Sigmoid colon (tissue), 7 donors: ENCODE measurements around the gene ZFX. TPM values are rescaled to one million over a fixed set of nuclear protein-coding genes. Genes with fewer than 3 reads are reported as not detected.
A peak's percentile ranks its signal among the peaks of the same experiment; 100 is the strongest.

Experiments used
- DNase-seq: peaks from one replicate; pipeline ENCODE4 v3.0.0-alpha.2; 2019
- H3K27ac ChIP-seq, 4 donors: fragments of 200-600 bp; sonication (generic); one replicate each; pipeline ENCODE4 v1.5.1; 2016 to 2019; ENCODE audit warnings: mild to moderate bottlenecking in 1 of 4
- H3K27me3 ChIP-seq, 3 donors: fragments of 200-600 bp; sonication (generic); one replicate each; pipeline ENCODE4 v1.5.1; 2019; ENCODE audit warnings: mild to moderate bottlenecking in 1 of 3
- H3K36me3 ChIP-seq, 4 donors: fragments of 200-600 bp; sonication (generic); one replicate each; pipeline ENCODE4 v1.5.1; 2016 to 2019
- H3K4me1 ChIP-seq, 4 donors: fragments of 200-600 bp; sonication (generic); one replicate each; pipeline ENCODE4 v1.5.1; 2017 to 2019
- H3K4me3 ChIP-seq, 4 donors: fragments of 200-600 bp; sonication (generic); one replicate each; pipeline ENCODE4 v1.5.1; 2017 to 2019; ENCODE audit warnings: mild to moderate bottlenecking in 2 of 4, moderate library complexity in 1 of 4
- H3K9me3 ChIP-seq, 4 donors: fragments of 200-600 bp in 3 of 4; sonication (generic) in 3 of 4; one replicate each; pipeline versions ENCODE4 v1.5.1 to v1.6.1; 2013 to 2019
- CTCF ChIP-seq, 4 experiments: fragments of 450-650 bp in 3 of 4; fragments of 200-600 bp in 1 of 4; IDR thresholded peaks; one replicate each; pipeline ENCODE4 v1.5.1; 2016 to 2019; ENCODE audit warnings: antibody characterized with exemption in 4 of 4, mild to moderate bottlenecking in 3 of 4, moderate library complexity in 2 of 4
- EP300 ChIP-seq, 4 donors: sonication (generic); formaldehyde crosslinking; IDR thresholded peaks; one replicate each; pipeline ENCODE4 v1.6.1; 2017; ENCODE audit warnings: antibody characterized with exemption in 4 of 4
- POLR2A ChIP-seq, 2 donors: fragments of 450-650 bp; IDR thresholded peaks; one replicate each; pipeline ENCODE4 v1.6.1; 2016; ENCODE audit warnings: antibody characterized with exemption in 2 of 2, mild to moderate bottlenecking in 2 of 2, moderate library complexity in 2 of 2
- POLR2AphosphoS5 ChIP-seq, 4 donors: sonication (generic); formaldehyde crosslinking; IDR thresholded peaks; one replicate each; pipeline ENCODE4 v1.6.1; 2017; ENCODE audit warnings: antibody characterized with exemption in 4 of 4
- WGBS, 2 donors: extraction: QIAGEN DNeasy Blood & Tissue Kit; methylation state at CpG; one replicate each; pipeline ENCODE4 v1.1.7; 2013; 5-methylcytosine and 5-hydroxymethylcytosine counted together
- intact Hi-C: fragments of 100-400 bp; cut with DNase I; formaldehyde crosslinking; loops from one replicate; pipeline ENCODE4 v1.15.1; 2023
- polyA plus RNA-seq, 3 donors: library from polyadenylated mRNA; stranded (reverse); fragments of 200-250 nt; gene quantifications; one replicate each; pipeline ENCODE4 v1.2.3, GENCODE V29; 2013
- total RNA-seq, 4 donors: library from RNA; depleted of rRNA; stranded (reverse); fragments of >200 nt; gene quantifications; one replicate each; pipeline ENCODE4 v1.1.0, GENCODE V29; 2016
- donor health status: healthy with polysubstance abuse.
- donor health status: Bipolar disorder and iron deficiency.
- donor health status: healthy.

ZFX gene
- total and polyA plus RNA-seq, 7 donors, result 4.4 to 81.6 (median 56.7) TPM

GRCh38 chrX:24231131-24231540, 81.6 kb downstream of the ZFX start:
- Histone ChIP-seq H3K27me3 (no peaks in the 10 kb centered on the region), H3K4me1 (peaks cover 0 to 4% (median 0%) of the 10 kb centered on the region in 4 donors), H3K36me3 (no peaks in the 10 kb centered on the region), H3K27ac (peak overlapping the region in 2 of 4 donors; percentile 23 to 41), H3K9me3 (no peaks in the 10 kb centered on the region), H3K4me3 (no peak overlapping the region)
- DNase-seq, result no peak
- TF ChIP-seq CTCF (IDR thresholded peaks at IDR 0.05), result no peak
- TF ChIP-seq POLR2A (IDR thresholded peaks at IDR 0.05), result no peak
- WGBS, 2 donors, result 24 to 33% methylated on average over 3 of the region's 3 CpGs
- intact Hi-C loops, result no loop called here

GRCh38 chrX:24231641-24232179, 82.2 kb downstream of the ZFX start:
- 71 to 79% methylated on average over 1 of the region's 1 CpG for WGBS, 2 donors
- DNase-seq, result no peak
- H3K27ac ChIP-seq, result peak overlapping the region in 1 of 4 donors; percentile 41
- H3K27me3 ChIP-seq, result no peaks in the 10 kb centered on the region
- no peak for TF ChIP-seq EP300 (IDR thresholded peaks at IDR 0.05)
- TF ChIP-seq POLR2A (IDR thresholded peaks at IDR 0.05), result no peak
- no peak for TF ChIP-seq POLR2AphosphoS5 (IDR thresholded peaks at IDR 0.05)
- no peak for TF ChIP-seq CTCF (IDR thresholded peaks at IDR 0.05)
- no peak overlapping the region for H3K4me3 ChIP-seq
- peaks cover 0 to 4% (median 0%) of the 10 kb centered on the region in 4 donors for H3K4me1 ChIP-seq
- no peaks in the 10 kb centered on the region for H3K36me3 ChIP-seq
- H3K9me3 ChIP-seq, result no peaks in the 10 kb centered on the region
- intact Hi-C loops, result no loop called here

GRCh38 chrX:24232796-24233195, 83.3 kb downstream of the ZFX start:
- no peak overlapping the region for H3K27ac ChIP-seq
- no peaks in the 10 kb centered on the region for H3K36me3 ChIP-seq
- H3K4me1 ChIP-seq, result peaks cover 0 to 4% (median 0%) of the 10 kb centered on the region in 4 donors
- H3K27me3 ChIP-seq, result no peaks in the 10 kb centered on the region
- intact Hi-C loops, result no loop called here
- H3K9me3 ChIP-seq, result no peaks in the 10 kb centered on the region
- TF ChIP-seq CTCF (IDR thresholded peaks at IDR 0.05), result no peak
- no peak for TF ChIP-seq POLR2A (IDR thresholded peaks at IDR 0.05)
- no peak for TF ChIP-seq POLR2AphosphoS5 (IDR thresholded peaks at IDR 0.05)
- no peak for TF ChIP-seq EP300 (IDR thresholded peaks at IDR 0.05)
- no peak for DNase-seq
- no peak overlapping the region for H3K4me3 ChIP-seq

- H3K27ac ChIP-seq, result no peak overlapping the region
- intact Hi-C loops, result no loop called here
- no peaks in the 10 kb centered on the region for H3K9me3 ChIP-seq
- H3K27me3 ChIP-seq, result no peaks in the 10 kb centered on the region
- 90 to 93% methylated on average over 2 of the region's 2 CpGs for WGBS, 2 donors
- no peak overlapping the region for H3K4me3 ChIP-seq
- DNase-seq, result no peak
- H3K4me1 ChIP-seq, result peaks cover 0 to 4% (median 0%) of the 10 kb centered on the region in 4 donors
- no peaks in the 10 kb centered on the region for H3K36me3 ChIP-seq
- TF ChIP-seq CTCF (IDR thresholded peaks at IDR 0.05), result no peak
- TF ChIP-seq POLR2A (IDR thresholded peaks at IDR 0.05), result no peak
- TF ChIP-seq POLR2AphosphoS5 (IDR thresholded peaks at IDR 0.05), result no peak
- no peak for TF ChIP-seq EP300 (IDR thresholded peaks at IDR 0.05)
Observed at GRCh38 chrX:24235084-24235710, 85.7 kb downstream of the ZFX start.
